PC-9 (cell line): ENCODE measurements around the gene SLN. TPM values are rescaled to one million over a fixed set of nuclear protein-coding genes. Genes with fewer than 3 reads are reported as not detected.

ENCODE experiments used
- BruUV-seq: library from RNA; stranded (reverse); fragments of 400-500 nt; replicated peaks from 2 replicates; lab custom pipeline; 2021; lab: Mats Ljungman, UMichigan
- CTCF ChIA-PET: fragments of 300-600 bp; sonication (Branson Sonifier 250); formaldehyde crosslinking; loops from one replicate; lab custom pipeline; 2022; ENCODE audit warnings: antibody characterized with exemption; lab: Charles Lee
- POLR2A ChIA-PET: fragments of 300-600 bp; sonication (Branson Sonifier 250); formaldehyde crosslinking; loops from one replicate; lab custom pipeline; 2022; ENCODE audit warnings: antibody characterized with exemption; ENCODE audit not compliant: unreplicated experiment; lab: Charles Lee
- DNase-seq, 2 experiments: peaks; one replicate each; pipeline versions ENCODE4 v3.0.0 to v3.0.0-alpha.2; 2015 to 2022; ENCODE audit warnings: mixed read lengths in 1 of 2
- H2AFZ ChIP-seq: fragments of 200-600 bp; sonication (generic); 2 replicates; pipeline ENCODE4 v1.8.1; 2017; ENCODE audit warnings: antibody characterized with exemption
- H3F3A ChIP-seq: fragments of 200-600 bp; sonication (generic); 2 replicates; pipeline ENCODE4 v1.8.1; 2017; ENCODE audit warnings: antibody characterized with exemption, mild to moderate bottlenecking, low read depth; ENCODE audit not compliant: insufficient read depth
- H3K27ac ChIP-seq: fragments of 200-600 bp; sonication (generic); 2 replicates; pipeline ENCODE4 v1.6.1; 2016; ENCODE audit warnings: mixed run types
- H3K27me3 ChIP-seq: fragments of 200-600 bp; sonication (generic); 2 replicates; pipeline ENCODE4 v1.6.1; 2016; ENCODE audit warnings: low read depth, mixed run types; ENCODE audit not compliant: insufficient read depth
- H3K36me3 ChIP-seq: fragments of 200-600 bp; sonication (generic); 2 replicates; pipeline ENCODE4 v1.6.1; 2016; ENCODE audit warnings: low read depth, mixed run types
- H3K4me1 ChIP-seq: fragments of 200-600 bp; sonication (generic); replicated peaks from 2 replicates; pipeline ENCODE4 v1.6.1; 2016; ENCODE audit warnings: mixed run types; ENCODE audit not compliant: insufficient read depth
- H3K4me2 ChIP-seq: fragments of 200-600 bp; sonication (generic); 2 replicates; pipeline ENCODE4 v1.6.1; 2017; ENCODE audit warnings: mixed run types
- H3K4me3 ChIP-seq: fragments of 200-600 bp; sonication (generic); 2 replicates; pipeline ENCODE4 v1.6.1; 2016; ENCODE audit warnings: mixed run types
- H3K79me2 ChIP-seq: fragments of 200-600 bp; sonication (generic); 2 replicates; pipeline ENCODE4 v1.6.1; 2017; ENCODE audit warnings: low read depth, mixed run types
- H3K9me2 ChIP-seq: fragments of 200-600 bp; sonication (generic); 2 replicates; pipeline ENCODE4 v1.8.1; 2017; ENCODE audit warnings: mild to moderate bottlenecking; ENCODE audit not compliant: insufficient read depth
- H3K9me3 ChIP-seq: fragments of 200-600 bp; sonication (generic); 2 replicates; pipeline ENCODE4 v1.8.1; 2016; ENCODE audit warnings: low read depth; ENCODE audit not compliant: insufficient read depth
- H4K20me1 ChIP-seq: fragments of 200-600 bp; sonication (generic); 2 replicates; pipeline ENCODE4 v1.8.1; 2017; ENCODE audit not compliant: insufficient read depth
- EZH2 ChIP-seq: fragments of 200-600 bp; sonication (generic); IDR thresholded peaks from 2 replicates; pipeline ENCODE4 v1.8.0; 2017; ENCODE audit warnings: antibody characterized with exemption, low read depth
- intact Hi-C: fragments of 100-400 bp; cut with micrococcal nuclease; formaldehyde crosslinking; loops from one replicate; pipeline ENCODE4 v1.10.0; 2022; ENCODE audit not compliant: unreplicated experiment
- total RNA-seq: library from RNA; stranded (reverse); gene quantifications from 2 replicates; pipeline ENCODE4 v1.2.3, GENCODE V29; 2021
- TF ChIP-seq, protein P1 (sequence below): fragments of 200-600 bp; sonication (generic); conservative IDR thresholded peaks from 2 replicates; pipeline ENCODE4 v1.6.1; 2017; ENCODE audit warnings: mixed run types, antibody characterized with exemption, mild to moderate bottlenecking, moderate library complexity

The SLN gene
- total RNA-seq, 1 experiment from 2014 or later: not detected

DNA sequence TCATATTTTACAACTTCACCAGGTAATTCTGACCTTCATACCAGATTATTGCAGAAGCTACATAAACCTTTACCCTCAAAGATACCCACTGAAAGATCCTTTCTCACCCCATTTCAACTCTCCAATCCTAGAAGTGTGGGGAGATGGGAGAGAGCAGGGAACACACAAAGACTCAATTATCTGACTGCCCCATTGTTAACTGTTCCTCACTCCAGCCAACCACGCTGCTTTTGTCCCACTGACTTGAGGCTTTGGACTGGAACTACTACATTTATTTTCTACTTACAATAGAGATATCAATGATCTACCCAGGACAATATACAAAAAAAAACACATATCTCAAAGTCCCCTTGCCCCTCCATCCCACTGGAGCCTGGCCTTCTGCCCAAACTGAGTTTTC is 44.7 kb upstream of the SLN start:
- Histone ChIP-seq H3K4me1 (no peaks in the 10 kb centered on the region), H3K9me2 (0 out of 2 replicates have a peak, but pooled peaks cover 2% of the 10 kb centered on the region), H3K27me3 (no peaks in the 10 kb centered on the region), H3K36me3 (no peaks in the 10 kb centered on the region), H2AFZ (no peak overlapping the region), H3K79me2 (no peaks in the 10 kb centered on the region), H3K9me3 (no peaks in the 10 kb centered on the region), H3K4me3 (no peak overlapping the region), H3K27ac (no peak overlapping the region), H3K4me2 (no peak overlapping the region), H4K20me1 (no peaks in the 10 kb centered on the region), H3F3A (no peaks in the 10 kb centered on the region)
- POLR2A ChIA-PET: no interaction called here
- TF ChIP-seq, protein P1, sequence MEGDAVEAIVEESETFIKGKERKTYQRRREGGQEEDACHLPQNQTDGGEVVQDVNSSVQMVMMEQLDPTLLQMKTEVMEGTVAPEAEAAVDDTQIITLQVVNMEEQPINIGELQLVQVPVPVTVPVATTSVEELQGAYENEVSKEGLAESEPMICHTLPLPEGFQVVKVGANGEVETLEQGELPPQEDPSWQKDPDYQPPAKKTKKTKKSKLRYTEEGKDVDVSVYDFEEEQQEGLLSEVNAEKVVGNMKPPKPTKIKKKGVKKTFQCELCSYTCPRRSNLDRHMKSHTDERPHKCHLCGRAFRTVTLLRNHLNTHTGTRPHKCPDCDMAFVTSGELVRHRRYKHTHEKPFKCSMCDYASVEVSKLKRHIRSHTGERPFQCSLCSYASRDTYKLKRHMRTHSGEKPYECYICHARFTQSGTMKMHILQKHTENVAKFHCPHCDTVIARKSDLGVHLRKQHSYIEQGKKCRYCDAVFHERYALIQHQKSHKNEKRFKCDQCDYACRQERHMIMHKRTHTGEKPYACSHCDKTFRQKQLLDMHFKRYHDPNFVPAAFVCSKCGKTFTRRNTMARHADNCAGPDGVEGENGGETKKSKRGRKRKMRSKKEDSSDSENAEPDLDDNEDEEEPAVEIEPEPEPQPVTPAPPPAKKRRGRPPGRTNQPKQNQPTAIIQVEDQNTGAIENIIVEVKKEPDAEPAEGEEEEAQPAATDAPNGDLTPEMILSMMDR: no peak
- no peak for TF ChIP-seq EZH2
- intact Hi-C loops: no loop called here
- CTCF ChIA-PET: no interaction called here
- DNase-seq: no peak
- BruUV-seq: no TSS peak

DNA sequence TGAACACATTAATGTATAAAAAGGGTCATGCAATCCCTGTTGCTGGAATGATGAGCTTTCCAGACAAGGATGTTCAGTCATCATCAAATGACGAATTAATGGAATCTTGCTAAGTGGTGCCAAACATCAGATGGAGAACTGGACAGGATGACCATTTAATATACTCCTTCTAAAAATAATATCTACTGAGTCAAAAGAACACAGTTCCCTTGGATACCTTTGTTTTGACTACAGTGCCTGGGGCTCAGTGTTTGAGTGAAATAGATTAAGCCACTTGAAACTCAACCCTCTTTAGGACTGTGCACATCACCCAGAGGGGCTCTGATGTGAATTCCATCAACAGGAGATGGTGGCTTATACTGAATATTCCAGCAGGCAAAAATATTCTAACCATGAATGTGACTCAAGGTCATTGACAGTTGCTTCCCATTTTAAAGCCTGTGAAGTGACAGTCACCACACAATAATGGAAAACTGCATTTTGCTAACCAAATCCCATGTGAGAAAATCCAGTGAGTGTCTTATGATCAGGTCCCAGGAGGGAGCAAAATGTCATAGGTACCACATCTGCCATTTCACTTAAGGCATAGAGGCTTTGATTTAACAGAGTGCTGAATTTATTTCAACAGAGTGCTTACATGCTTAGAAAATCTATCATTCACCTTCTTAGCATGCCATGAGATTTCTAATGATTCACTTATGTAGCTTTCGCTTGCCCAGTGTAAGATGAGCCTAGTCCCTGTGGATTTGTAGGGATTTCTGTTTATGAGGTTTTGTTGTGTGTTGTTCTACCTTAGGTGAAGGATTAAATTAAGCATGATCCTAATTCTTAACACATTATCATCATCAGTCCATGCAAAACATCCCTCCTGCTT is 41.3 kb upstream of the SLN start:
- no peak overlapping the region for H3K4me2 ChIP-seq
- no peaks in the 10 kb centered on the region for H3K9me3 ChIP-seq
- no peaks in the 10 kb centered on the region for H3K79me2 ChIP-seq
- DNase-seq: no peak
- BruUV-seq: no TSS peak
- 0 out of 2 replicates have a peak, but pooled peaks cover 3% of the 10 kb centered on the region for H3K9me2 ChIP-seq
- intact Hi-C loops: no loop called here
- H3K4me3 ChIP-seq: no peak overlapping the region
- no peak for TF ChIP-seq EZH2
- TF ChIP-seq, protein P1: no peak
- H3K27me3 ChIP-seq: no peaks in the 10 kb centered on the region
- no peaks in the 10 kb centered on the region for H3F3A ChIP-seq
- H2AFZ ChIP-seq: no peak overlapping the region
- no peak overlapping the region for H3K27ac ChIP-seq
- ChIA-PET CTCF (no interaction called here), POLR2A (no interaction called here)
- H3K36me3 ChIP-seq: no peaks in the 10 kb centered on the region
- no peaks in the 10 kb centered on the region for H4K20me1 ChIP-seq
- H3K4me1 ChIP-seq: no peaks in the 10 kb centered on the region

DNA sequence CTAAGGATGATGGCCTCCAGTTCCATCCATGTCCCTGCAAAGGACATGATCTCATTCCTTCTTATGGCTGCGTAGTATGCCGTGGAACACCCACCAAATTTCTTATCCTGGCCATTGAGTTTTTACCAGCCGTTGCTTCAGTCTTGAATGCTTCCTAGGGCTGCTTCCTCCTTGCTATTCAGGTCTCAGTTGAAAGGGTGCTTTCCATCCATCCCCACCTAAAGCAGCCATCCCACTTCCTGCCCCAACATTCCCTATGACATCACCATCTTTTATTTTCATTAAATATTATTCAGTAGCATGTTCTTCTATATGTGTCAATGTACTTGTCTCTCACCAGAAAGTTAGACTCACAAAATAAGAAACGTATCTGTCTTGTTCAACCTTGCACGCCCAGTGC is 40.7 kb upstream of the SLN start:
- TF ChIP-seq, protein P1: no peak
- TF ChIP-seq EZH2: no peak
- H2AFZ ChIP-seq: no peak overlapping the region
- no peaks in the 10 kb centered on the region for H4K20me1 ChIP-seq
- H3K9me2 ChIP-seq: 0 out of 2 replicates have a peak, but pooled peaks cover 3% of the 10 kb centered on the region
- no peak overlapping the region for H3K27ac ChIP-seq
- H3F3A ChIP-seq: no peaks in the 10 kb centered on the region
- H3K27me3 ChIP-seq: no peaks in the 10 kb centered on the region
- H3K4me1 ChIP-seq: no peaks in the 10 kb centered on the region
- no peak for DNase-seq
- no peak overlapping the region for H3K4me2 ChIP-seq
- H3K9me3 ChIP-seq: no peaks in the 10 kb centered on the region
- no peaks in the 10 kb centered on the region for H3K36me3 ChIP-seq
- POLR2A ChIA-PET: no interaction called here
- CTCF ChIA-PET: no interaction called here
- intact Hi-C loops: no loop called here
- no TSS peak for BruUV-seq
- no peaks in the 10 kb centered on the region for H3K79me2 ChIP-seq
- H3K4me3 ChIP-seq: no peak overlapping the region
